DOHH2 (cell line): ENCODE data around the gene DIP2C.

ENCODE experiments used
- CTCF ChIP-seq: fragments of 200-600 bp; sonication (generic); IDR thresholded peaks from one replicate; pipeline ENCODE4 v1.5.1; 2014; ENCODE audit warnings: antibody characterized with exemption, mild to moderate bottlenecking, low read depth, low read length; ENCODE audit not compliant: poor library complexity, severe bottlenecking
- EZH2phosphoT487 ChIP-seq: fragments of 200-600 bp; sonication (generic); IDR thresholded peaks from 2 replicates; pipeline ENCODE4 v1.6.1; 2017; ENCODE audit warnings: borderline replicate concordance, mild to moderate bottlenecking, antibody characterized with exemption, low read length, moderate library complexity, mixed read lengths

- no peak for TF ChIP-seq CTCF
- no peak for TF ChIP-seq EZH2phosphoT487
These were observed 37.8 kb downstream of the DIP2C start for GRCh38 chr10:651692-652091.
